Measurements from ENCODE around the gene ABCC9.

DNA sequence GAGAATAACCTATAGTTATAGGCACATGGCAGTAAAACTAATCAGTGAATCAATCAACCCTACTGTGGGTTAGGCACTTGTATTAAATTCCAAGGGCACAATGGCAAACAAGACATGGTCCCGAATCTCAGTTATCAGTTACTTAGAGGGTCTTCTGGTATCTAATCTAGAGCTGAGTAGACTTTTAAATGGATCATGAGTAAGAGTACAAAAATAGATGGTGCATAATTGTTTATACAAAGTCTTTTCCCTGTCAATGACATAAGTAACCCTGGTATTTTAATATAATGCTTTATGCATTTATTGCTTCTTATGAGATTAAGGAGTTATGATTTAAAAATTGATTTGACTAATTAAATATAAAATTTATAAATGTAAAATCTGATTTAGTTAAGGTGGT is 143.7 kb downstream of the ABCC9 start:
- TF ChIP-seq, protein P1, sequence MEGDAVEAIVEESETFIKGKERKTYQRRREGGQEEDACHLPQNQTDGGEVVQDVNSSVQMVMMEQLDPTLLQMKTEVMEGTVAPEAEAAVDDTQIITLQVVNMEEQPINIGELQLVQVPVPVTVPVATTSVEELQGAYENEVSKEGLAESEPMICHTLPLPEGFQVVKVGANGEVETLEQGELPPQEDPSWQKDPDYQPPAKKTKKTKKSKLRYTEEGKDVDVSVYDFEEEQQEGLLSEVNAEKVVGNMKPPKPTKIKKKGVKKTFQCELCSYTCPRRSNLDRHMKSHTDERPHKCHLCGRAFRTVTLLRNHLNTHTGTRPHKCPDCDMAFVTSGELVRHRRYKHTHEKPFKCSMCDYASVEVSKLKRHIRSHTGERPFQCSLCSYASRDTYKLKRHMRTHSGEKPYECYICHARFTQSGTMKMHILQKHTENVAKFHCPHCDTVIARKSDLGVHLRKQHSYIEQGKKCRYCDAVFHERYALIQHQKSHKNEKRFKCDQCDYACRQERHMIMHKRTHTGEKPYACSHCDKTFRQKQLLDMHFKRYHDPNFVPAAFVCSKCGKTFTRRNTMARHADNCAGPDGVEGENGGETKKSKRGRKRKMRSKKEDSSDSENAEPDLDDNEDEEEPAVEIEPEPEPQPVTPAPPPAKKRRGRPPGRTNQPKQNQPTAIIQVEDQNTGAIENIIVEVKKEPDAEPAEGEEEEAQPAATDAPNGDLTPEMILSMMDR (IDR thresholded peaks at IDR 0.05) = no peak
- no peak for TF ChIP-seq POLR2A (IDR thresholded peaks at IDR 0.05)
